OCI-LY7 (cell line): ENCODE measurements around the gene SUSD3. TPM values are rescaled to one million over a fixed set of nuclear protein-coding genes. Genes with fewer than 3 reads are reported as not detected.

Source experiments
- BruUV-seq: library from RNA; stranded (reverse); fragments of 400-500 nt; replicated peaks from 2 replicates; lab custom pipeline; 2021; lab: Mats Ljungman, UMichigan
- CTCF ChIA-PET: fragments of 300-600 bp; sonication (Branson Sonifier 250); formaldehyde crosslinking; loops from one replicate; lab custom pipeline; 2022; ENCODE audit warnings: antibody characterized with exemption; ENCODE audit not compliant: unreplicated experiment; lab: Charles Lee
- POLR2A ChIA-PET: fragments of 300-600 bp; sonication (Branson Sonifier 250); formaldehyde crosslinking; loops from one replicate; lab custom pipeline; 2022; ENCODE audit warnings: antibody characterized with exemption; lab: Charles Lee
- DNase-seq: peaks from one replicate; pipeline ENCODE4 v3.0.0-alpha.2; 2015; ENCODE audit warnings: low spot score
- H2AFZ ChIP-seq: fragments of 200-600 bp; sonication (generic), shearing (Covaris generic); 2 replicates; pipeline ENCODE4 v1.6.1; 2014; ENCODE audit warnings: mild to moderate bottlenecking, antibody characterized with exemption, low read length, moderate library complexity
- H3K27ac ChIP-seq: fragments of 200-600 bp; sonication (generic); 2 replicates; pipeline ENCODE4 v1.5.1; 2014; ENCODE audit warnings: mixed run types, low read depth, mild to moderate bottlenecking, moderate library complexity, low read length, inconsistent platforms; ENCODE audit not compliant: poor library complexity, severe bottlenecking
- H3K36me3 ChIP-seq: fragments of 200-600 bp; sonication (generic); 2 replicates; pipeline ENCODE4 v1.6.1; 2014; ENCODE audit warnings: mild to moderate bottlenecking, antibody characterized with exemption, low read length, moderate library complexity, mixed read lengths; ENCODE audit not compliant: insufficient read depth
- H3K4me1 ChIP-seq: fragments of 200-600 bp; sonication (generic); 2 replicates; pipeline ENCODE4 v1.5.1; 2014; ENCODE audit warnings: mild to moderate bottlenecking, low read length; ENCODE audit not compliant: insufficient read depth, poor library complexity, severe bottlenecking
- H3K4me2 ChIP-seq: fragments of 200-600 bp; sonication (generic); 2 replicates; pipeline ENCODE4 v1.6.1; 2014; ENCODE audit warnings: mild to moderate bottlenecking, low read length
- H3K4me3 ChIP-seq: fragments of 200-600 bp; sonication (generic); 2 replicates; pipeline ENCODE4 v1.5.1; 2014; ENCODE audit warnings: mild to moderate bottlenecking, low read depth, low read length; ENCODE audit not compliant: poor library complexity, severe bottlenecking
- H3K79me2 ChIP-seq: fragments of 200-600 bp; sonication (generic); 2 replicates; pipeline ENCODE4 v1.6.1; 2016; ENCODE audit warnings: low read depth, mild to moderate bottlenecking, low read length, moderate library complexity, mixed read lengths; ENCODE audit not compliant: insufficient read depth
- H3K9me2 ChIP-seq: fragments of 200-600 bp; sonication (generic); 2 replicates; pipeline ENCODE4 v1.6.1; 2016; ENCODE audit warnings: mild to moderate bottlenecking, low read length, mixed read lengths; ENCODE audit not compliant: insufficient read depth
- H3K9me3 ChIP-seq: fragments of 200-600 bp; sonication (generic); 2 replicates; pipeline ENCODE4 v1.6.1; 2014; ENCODE audit warnings: mild to moderate bottlenecking, mixed run types, low read length, mixed read lengths
- H4K20me1 ChIP-seq: fragments of 200-600 bp; sonication (generic); 2 replicates; pipeline ENCODE4 v1.6.1; 2014; ENCODE audit warnings: mild to moderate bottlenecking, antibody characterized with exemption, low read length, moderate library complexity, mixed read lengths; ENCODE audit not compliant: insufficient read depth
- EZH2phosphoT487 ChIP-seq: fragments of 200-600 bp; sonication (generic); IDR thresholded peaks from 2 replicates; pipeline ENCODE4 v1.6.1; 2018; ENCODE audit warnings: low read depth, borderline replicate concordance, mild to moderate bottlenecking, mixed run types, antibody characterized with exemption, low read length, moderate library complexity, mixed read lengths
- intact Hi-C: fragments of 100-400 bp; cut with micrococcal nuclease; formaldehyde crosslinking; loops from one replicate; pipeline ENCODE4 v1.10.0; 2022; ENCODE audit not compliant: unreplicated experiment
- total RNA-seq, 2 experiments: library from RNA; depleted of rRNA in 1 of 2; stranded (reverse); fragments of >200 nt in 1 of 2; shearing (Covaris generic) in 1 of 2; gene quantifications; 2 replicates each; pipeline ENCODE4 v1.2.3, GENCODE V29; 2014 to 2022
- TF ChIP-seq, protein P1 (sequence below): fragments of 200-600 bp; sonication (generic); conservative IDR thresholded peaks from 2 replicates; pipeline ENCODE4 v1.5.1; 2014; ENCODE audit warnings: mild to moderate bottlenecking, antibody characterized with exemption, low read length, moderate library complexity, mixed read lengths

The SUSD3 gene
- total RNA-seq, 2 experiments from 2014 or later = 94.1 to 201 TPM

DNA sequence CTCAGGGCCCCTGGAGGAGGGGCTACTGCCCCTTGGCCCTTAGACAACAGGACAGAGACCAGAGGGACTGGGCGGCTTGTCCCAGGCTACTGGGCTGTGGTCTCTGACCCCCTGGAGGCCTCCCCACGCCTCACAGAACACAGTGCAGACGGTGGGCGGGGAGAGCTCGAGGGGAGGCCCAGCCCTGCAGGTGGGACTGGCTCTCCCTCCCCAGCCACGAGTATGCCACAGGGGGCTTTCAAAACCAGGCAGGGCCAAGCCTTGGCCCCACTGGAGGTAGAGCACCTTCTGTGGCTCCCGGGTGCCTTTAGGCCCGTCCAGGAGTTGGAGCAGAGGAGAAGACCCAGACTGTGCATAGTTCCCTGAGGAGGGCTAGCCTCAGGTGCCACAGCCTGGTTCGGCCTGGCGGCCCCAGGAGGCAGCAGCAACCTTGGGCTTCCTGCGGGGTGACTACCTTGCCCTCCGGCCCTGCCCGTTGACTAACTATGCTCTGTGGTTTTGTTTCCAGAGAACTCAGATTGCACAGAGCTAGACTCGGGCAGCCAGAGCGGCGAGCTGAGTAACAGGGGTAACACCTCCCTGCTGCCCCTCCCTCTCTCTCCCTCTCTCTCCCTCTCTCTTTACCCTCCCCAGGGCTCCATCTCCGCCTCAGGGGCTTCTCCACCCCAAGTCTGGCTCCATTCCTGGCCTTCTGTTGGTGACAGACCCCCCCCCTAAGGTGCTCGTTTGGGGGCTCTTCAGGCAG lies 53.0 kb downstream of the SUSD3 start:
- H3K36me3 ChIP-seq = no peaks in the 10 kb centered on the region
- H3K79me2 ChIP-seq = no peaks in the 10 kb centered on the region
- no peak overlapping the region for H2AFZ ChIP-seq
- H3K4me2 ChIP-seq = no peak overlapping the region
- no peaks in the 10 kb centered on the region for H3K9me2 ChIP-seq
- no peak overlapping the region for H3K4me3 ChIP-seq
- BruUV-seq = no TSS peak
- no peaks in the 10 kb centered on the region for H3K9me3 ChIP-seq
- no peak overlapping the region for H3K27ac ChIP-seq
- no peaks in the 10 kb centered on the region for H4K20me1 ChIP-seq
- DNase-seq = no peak
- H3K4me1 ChIP-seq = peaks cover 36% of the 10 kb centered on the region
- CTCF ChIA-PET = no interaction called here
- POLR2A ChIA-PET = no interaction called here
- TF ChIP-seq, protein P1, sequence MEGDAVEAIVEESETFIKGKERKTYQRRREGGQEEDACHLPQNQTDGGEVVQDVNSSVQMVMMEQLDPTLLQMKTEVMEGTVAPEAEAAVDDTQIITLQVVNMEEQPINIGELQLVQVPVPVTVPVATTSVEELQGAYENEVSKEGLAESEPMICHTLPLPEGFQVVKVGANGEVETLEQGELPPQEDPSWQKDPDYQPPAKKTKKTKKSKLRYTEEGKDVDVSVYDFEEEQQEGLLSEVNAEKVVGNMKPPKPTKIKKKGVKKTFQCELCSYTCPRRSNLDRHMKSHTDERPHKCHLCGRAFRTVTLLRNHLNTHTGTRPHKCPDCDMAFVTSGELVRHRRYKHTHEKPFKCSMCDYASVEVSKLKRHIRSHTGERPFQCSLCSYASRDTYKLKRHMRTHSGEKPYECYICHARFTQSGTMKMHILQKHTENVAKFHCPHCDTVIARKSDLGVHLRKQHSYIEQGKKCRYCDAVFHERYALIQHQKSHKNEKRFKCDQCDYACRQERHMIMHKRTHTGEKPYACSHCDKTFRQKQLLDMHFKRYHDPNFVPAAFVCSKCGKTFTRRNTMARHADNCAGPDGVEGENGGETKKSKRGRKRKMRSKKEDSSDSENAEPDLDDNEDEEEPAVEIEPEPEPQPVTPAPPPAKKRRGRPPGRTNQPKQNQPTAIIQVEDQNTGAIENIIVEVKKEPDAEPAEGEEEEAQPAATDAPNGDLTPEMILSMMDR = no peak
- TF ChIP-seq EZH2phosphoT487 = no peak
- intact Hi-C loops = no loop called here

DNA sequence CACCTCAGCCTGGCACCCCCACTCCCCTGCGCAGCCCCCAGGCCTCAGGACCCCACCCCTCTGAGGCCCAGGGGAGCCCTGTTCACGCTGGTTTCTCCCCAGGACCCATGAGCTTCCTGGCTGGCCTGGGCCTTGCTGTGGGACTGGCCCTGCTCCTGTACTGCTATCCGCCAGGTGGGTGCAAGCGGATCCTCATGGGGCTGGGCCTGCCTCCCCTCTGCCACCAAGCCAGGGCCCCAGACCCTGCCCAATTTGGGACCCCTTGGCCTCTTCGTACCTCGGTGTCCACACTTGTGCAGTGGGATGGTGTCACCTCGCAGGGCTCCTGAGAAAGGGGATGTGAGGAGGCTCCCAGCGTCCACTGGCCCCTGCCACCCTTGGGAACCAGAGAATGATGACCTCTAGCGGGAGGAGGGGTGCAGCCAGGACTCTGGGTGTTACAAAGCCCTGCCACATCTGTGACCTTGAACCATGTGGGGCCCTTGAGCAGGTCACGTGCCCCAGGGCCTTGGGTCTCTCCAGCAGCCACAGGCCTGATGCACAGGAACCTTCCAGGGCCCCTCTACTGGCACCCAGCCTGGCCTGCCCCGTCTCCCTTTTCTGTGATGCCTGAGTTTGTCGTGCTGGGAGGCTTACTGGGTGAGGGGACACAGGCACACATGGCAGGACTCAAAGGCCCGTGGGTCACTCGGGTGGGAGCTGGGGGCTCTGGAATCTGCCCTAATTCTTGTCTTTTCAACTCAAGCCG lies 53.8 kb downstream of the SUSD3 start:
- POLR2A ChIA-PET = no interaction called here
- intact Hi-C loops = no loop called here
- BruUV-seq = no TSS peak

More for the DNA sequence above, 53.8 kb downstream of the SUSD3 start:
- CTCF ChIA-PET = no interaction called here
- Histone ChIP-seq H2AFZ (no peak overlapping the region), H3K4me1 (peaks cover 32% of the 10 kb centered on the region), H3K9me2 (no peaks in the 10 kb centered on the region), H3K4me3 (no peak overlapping the region), H3K4me2 (no peak overlapping the region), H3K27ac (no peak overlapping the region), H3K36me3 (no peaks in the 10 kb centered on the region), H3K79me2 (no peaks in the 10 kb centered on the region), H4K20me1 (no peaks in the 10 kb centered on the region), H3K9me3 (no peaks in the 10 kb centered on the region)
- TF ChIP-seq EZH2phosphoT487 = no peak
- TF ChIP-seq, protein P1 = no peak
- DNase-seq = no peak
